Measurements from ENCODE around the gene CTTNBP2.

CTTNBP2 gene

DNA sequence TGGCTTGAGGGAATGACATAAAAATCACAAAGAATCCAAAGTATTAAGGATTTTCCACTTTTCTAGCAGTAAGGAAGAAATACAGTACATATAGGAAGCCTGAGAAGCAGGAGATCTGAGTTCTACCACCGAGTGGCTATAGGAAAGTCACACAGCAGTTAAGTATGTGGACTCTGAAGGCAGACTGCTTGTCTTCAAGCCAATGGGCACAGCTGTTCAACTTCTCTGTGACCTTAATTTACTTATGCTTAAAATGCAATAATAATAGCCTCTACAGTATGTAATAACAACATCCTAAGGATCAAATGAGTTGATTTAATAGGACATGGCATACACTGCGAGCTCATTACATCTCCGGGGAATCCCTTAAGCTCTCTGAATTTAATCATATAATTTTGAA, 68.0 kb downstream of the CTTNBP2 start:
- Histone ChIP-seq H3K27ac (ENCODE audit: low read depth, low read length) (no peak overlapping the region), H3K9me3 (ENCODE audit: insufficient read depth, low read depth, low read length) (no peaks in the 10 kb centered on the region), H3K79me1 (ENCODE audit: low read length) (peaks cover 3% of the 10 kb centered on the region)

DNA sequence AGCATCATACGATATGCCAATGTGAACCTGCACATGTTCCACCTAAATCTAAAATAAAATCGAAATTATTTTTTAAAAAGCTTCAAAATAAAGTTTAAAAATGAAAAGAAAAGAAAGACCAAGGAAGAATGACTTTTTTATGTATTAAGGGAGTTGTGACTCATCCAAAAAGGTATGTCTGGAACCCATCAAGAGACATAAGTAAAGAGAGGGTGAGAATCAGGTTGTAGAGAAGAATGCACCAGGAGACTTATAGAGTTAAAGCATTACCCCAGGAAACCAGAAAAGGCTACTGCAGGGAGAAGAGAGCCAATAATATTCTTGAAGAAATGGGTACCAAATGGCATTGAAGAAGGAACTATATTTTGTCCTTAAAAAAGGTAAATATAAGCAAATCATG, 69.8 kb downstream of the CTTNBP2 start:
- H3K4me3 ChIP-seq (ENCODE audit: low read depth, low read length) = no peak overlapping the region
- H3K18ac ChIP-seq (ENCODE audit: low read length) = no peak overlapping the region
- H3K4ac ChIP-seq (ENCODE audit: low read depth, low read length) = no peak overlapping the region
- no peak for DNase-seq
- H2BK120ac ChIP-seq (ENCODE audit: insufficient read depth, low read length, poor library complexity) = no peak overlapping the region
- no peak overlapping the region for H4K8ac ChIP-seq (ENCODE audit: low read depth, low read length)
- no peak overlapping the region for H3K23ac ChIP-seq (ENCODE audit: low read length)
- no peak overlapping the region for H3K4me2 ChIP-seq (ENCODE audit: low read length)
- no peak overlapping the region for H4K91ac ChIP-seq (ENCODE audit: low read depth, low read length)
- no peaks in the 10 kb centered on the region for H3K9me3 ChIP-seq (ENCODE audit: insufficient read depth, low read depth, low read length)
- no peak overlapping the region for H2AK5ac ChIP-seq (ENCODE audit: low read length)
- no peak overlapping the region for H2AFZ ChIP-seq (ENCODE audit: insufficient read depth, low read length, poor library complexity)
- peaks cover 3 to 6% of the 10 kb centered on the region in 2 experiments for H3K4me1 ChIP-seq (ENCODE audit: control insufficient read depth in 1 of 2, insufficient read depth in 2 of 2, low read length in 2 of 2)
- peak overlapping the region; percentile 70 for H3K27ac ChIP-seq (ENCODE audit: low read depth, low read length)
- H4K12ac ChIP-seq (ENCODE audit: low read depth, low read length) = no peak overlapping the region
- peaks cover 2% of the 10 kb centered on the region in 2 experiments for H3K36me3 ChIP-seq (ENCODE audit: control insufficient read depth in 1 of 2, insufficient read depth in 2 of 2, low read length in 2 of 2)
- no peak overlapping the region for H3K9ac ChIP-seq (ENCODE audit: low read length)
- peaks cover 3% of the 10 kb centered on the region for H3K79me1 ChIP-seq (ENCODE audit: low read length)
- no peak overlapping the region for H2BK12ac ChIP-seq (ENCODE audit: low read length)
- H2BK5ac ChIP-seq (ENCODE audit: low read depth, low read length, poor library complexity) = no peak overlapping the region
- H3K14ac ChIP-seq (ENCODE audit: low read length) = no peak overlapping the region
- no peaks in the 10 kb centered on the region for H3K27me3 ChIP-seq (ENCODE audit: insufficient read depth, low read length)
- H3K79me2 ChIP-seq (ENCODE audit: control insufficient read depth, insufficient read depth, low read length, poor library complexity) = no peaks in the 10 kb centered on the region
- no CpG with 5 or more reads among the region's 2 CpGs for WGBS (ENCODE audit: extremely low coverage, insufficient coverage, insufficient read length)

More for the DNA sequence above, 68.0 kb downstream of the CTTNBP2 start:
- no CpG with 5 or more reads among the region's 3 CpGs for WGBS (ENCODE audit: extremely low coverage, insufficient coverage, insufficient read length)
- no peak overlapping the region for H2BK5ac ChIP-seq (ENCODE audit: low read depth, low read length, poor library complexity)
- H2AK5ac ChIP-seq (ENCODE audit: low read length) = no peak overlapping the region
- H3K4me2 ChIP-seq (ENCODE audit: low read length) = no peak overlapping the region
- H4K8ac ChIP-seq (ENCODE audit: low read depth, low read length) = no peak overlapping the region
- H3K79me2 ChIP-seq (ENCODE audit: control insufficient read depth, insufficient read depth, low read length, poor library complexity) = no peaks in the 10 kb centered on the region
- H3K4me3 ChIP-seq (ENCODE audit: low read depth, low read length) = no peak overlapping the region
- no peak overlapping the region for H2BK12ac ChIP-seq (ENCODE audit: low read length)
- no peak overlapping the region for H3K4ac ChIP-seq (ENCODE audit: low read depth, low read length)
- DNase-seq = no peak
- no peak overlapping the region for H3K18ac ChIP-seq (ENCODE audit: low read length)
- no peak overlapping the region for H4K12ac ChIP-seq (ENCODE audit: low read depth, low read length)
- no peak overlapping the region for H4K91ac ChIP-seq (ENCODE audit: low read depth, low read length)
- H3K4me1 ChIP-seq (ENCODE audit: control insufficient read depth in 1 of 2, insufficient read depth in 2 of 2, low read length in 2 of 2) = peaks cover 3 to 6% of the 10 kb centered on the region in 2 experiments
- H3K36me3 ChIP-seq (ENCODE audit: control insufficient read depth in 1 of 2, insufficient read depth in 2 of 2, low read length in 2 of 2) = peaks cover 2% of the 10 kb centered on the region in 2 experiments
- H2BK120ac ChIP-seq (ENCODE audit: insufficient read depth, low read length, poor library complexity) = no peak overlapping the region
- H3K27me3 ChIP-seq (ENCODE audit: insufficient read depth, low read length) = no peaks in the 10 kb centered on the region
- H3K9ac ChIP-seq (ENCODE audit: low read length) = no peak overlapping the region
- H2AFZ ChIP-seq (ENCODE audit: insufficient read depth, low read length, poor library complexity) = no peak overlapping the region
- H3K14ac ChIP-seq (ENCODE audit: low read length) = no peak overlapping the region
- no peak overlapping the region for H3K23ac ChIP-seq (ENCODE audit: low read length)

DNA sequence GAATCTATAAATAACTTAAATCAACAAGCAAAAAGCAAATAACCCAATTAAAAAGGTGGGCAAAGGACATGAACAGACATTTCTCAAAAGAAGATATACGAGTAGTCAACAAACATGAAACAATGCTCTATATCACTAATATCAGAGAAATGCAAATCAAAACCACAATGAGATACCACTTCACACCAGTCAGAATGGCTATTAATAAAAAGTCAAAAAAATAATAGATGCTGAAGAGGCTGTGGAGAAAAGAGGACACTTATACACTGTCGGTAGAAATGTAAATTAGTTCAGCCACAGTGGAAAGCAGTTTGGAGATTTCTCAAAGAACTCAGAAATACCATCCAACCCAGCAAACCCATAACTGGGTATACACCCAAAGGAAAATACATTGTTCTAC, 70.6 kb downstream of the CTTNBP2 start:
- no peak overlapping the region for H3K4ac ChIP-seq (ENCODE audit: low read depth, low read length)
- H2AK5ac ChIP-seq (ENCODE audit: low read length) = no peak overlapping the region
- WGBS (ENCODE audit: extremely low coverage, insufficient coverage, insufficient read length) = no CpG with 5 or more reads among the region's 2 CpGs
- no peak overlapping the region for H2BK5ac ChIP-seq (ENCODE audit: low read depth, low read length, poor library complexity)
- peaks cover 3% of the 10 kb centered on the region for H3K79me1 ChIP-seq (ENCODE audit: low read length)
- no peak overlapping the region for H3K18ac ChIP-seq (ENCODE audit: low read length)
- no peak overlapping the region for H2BK12ac ChIP-seq (ENCODE audit: low read length)
- no peaks in the 10 kb centered on the region for H3K9me3 ChIP-seq (ENCODE audit: insufficient read depth, low read depth, low read length)
- H3K4me1 ChIP-seq (ENCODE audit: control insufficient read depth in 1 of 2, insufficient read depth in 2 of 2, low read length in 2 of 2) = peaks cover 3 to 6% of the 10 kb centered on the region in 2 experiments
- H3K79me2 ChIP-seq (ENCODE audit: control insufficient read depth, insufficient read depth, low read length, poor library complexity) = no peaks in the 10 kb centered on the region
- no peak overlapping the region for H2BK120ac ChIP-seq (ENCODE audit: insufficient read depth, low read length, poor library complexity)
- H4K8ac ChIP-seq (ENCODE audit: low read depth, low read length) = no peak overlapping the region
- H3K23ac ChIP-seq (ENCODE audit: low read length) = no peak overlapping the region
- no peak overlapping the region for H3K4me2 ChIP-seq (ENCODE audit: low read length)
- no peak overlapping the region for H4K91ac ChIP-seq (ENCODE audit: low read depth, low read length)
- no peak overlapping the region for H2AFZ ChIP-seq (ENCODE audit: insufficient read depth, low read length, poor library complexity)
- peak overlapping the region; percentile 70 for H3K27ac ChIP-seq (ENCODE audit: low read depth, low read length)
- H3K27me3 ChIP-seq (ENCODE audit: insufficient read depth, low read length) = no peaks in the 10 kb centered on the region
- peaks cover 0 to 2% of the 10 kb centered on the region in 2 experiments for H3K36me3 ChIP-seq (ENCODE audit: control insufficient read depth in 1 of 2, insufficient read depth in 2 of 2, low read length in 2 of 2)
- no peak overlapping the region for H3K4me3 ChIP-seq (ENCODE audit: low read depth, low read length)
- H3K9ac ChIP-seq (ENCODE audit: low read length) = no peak overlapping the region
- no peak overlapping the region for H4K12ac ChIP-seq (ENCODE audit: low read depth, low read length)
- DNase-seq = no peak
- H3K14ac ChIP-seq (ENCODE audit: low read length) = no peak overlapping the region

DNA sequence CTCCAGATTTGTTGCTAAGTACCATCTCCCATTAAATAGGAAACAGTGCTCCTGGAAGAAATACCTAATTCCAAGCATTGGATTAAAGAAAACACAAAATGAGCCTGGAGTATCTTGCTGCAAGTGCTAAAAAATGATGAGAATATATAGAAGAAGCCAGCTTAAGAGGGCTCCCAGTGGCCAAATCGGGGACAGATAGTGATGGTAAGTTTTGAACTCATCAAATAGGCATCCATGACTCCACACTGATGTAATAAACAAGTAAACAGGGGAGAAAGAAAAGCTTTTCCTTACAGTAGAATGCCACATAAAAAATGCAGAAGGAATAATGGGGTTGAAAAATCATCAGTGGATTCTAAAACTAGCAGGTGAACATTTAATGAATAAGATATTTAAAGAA, 72.4 kb downstream of the CTTNBP2 start:
- Histone ChIP-seq H3K14ac (ENCODE audit: low read length) (no peak overlapping the region), H3K9ac (ENCODE audit: low read length) (no peak overlapping the region), H3K79me1 (ENCODE audit: low read length) (peaks cover 3% of the 10 kb centered on the region), H3K27ac (ENCODE audit: low read depth, low read length) (no peak overlapping the region), H2BK12ac (ENCODE audit: low read length) (no peak overlapping the region), H3K23ac (ENCODE audit: low read length) (no peak overlapping the region), H3K36me3 (ENCODE audit: control insufficient read depth in 1 of 2, insufficient read depth in 2 of 2, low read length in 2 of 2) (peaks cover 0 to 2% of the 10 kb centered on the region in 2 experiments), H2AK5ac (ENCODE audit: low read length) (no peak overlapping the region), H3K9me3 (ENCODE audit: insufficient read depth, low read depth, low read length) (no peaks in the 10 kb centered on the region), H4K8ac (ENCODE audit: low read depth, low read length) (no peak overlapping the region), H3K4me2 (ENCODE audit: low read length) (no peak overlapping the region), H3K79me2 (ENCODE audit: control insufficient read depth, insufficient read depth, low read length, poor library complexity) (no peaks in the 10 kb centered on the region), H4K12ac (ENCODE audit: low read depth, low read length) (no peak overlapping the region), H3K27me3 (ENCODE audit: insufficient read depth, low read length) (no peaks in the 10 kb centered on the region), H2BK120ac (ENCODE audit: insufficient read depth, low read length, poor library complexity) (no peak overlapping the region), H2BK5ac (ENCODE audit: low read depth, low read length, poor library complexity) (no peak overlapping the region), H4K91ac (ENCODE audit: low read depth, low read length) (no peak overlapping the region), H3K18ac (ENCODE audit: low read length) (no peak overlapping the region), H3K4ac (ENCODE audit: low read depth, low read length) (no peak overlapping the region), H3K4me1 (ENCODE audit: control insufficient read depth in 1 of 2, insufficient read depth in 2 of 2, low read length in 2 of 2) (peaks cover 3 to 6% of the 10 kb centered on the region in 2 experiments), H3K4me3 (ENCODE audit: low read depth, low read length) (no peak overlapping the region), H2AFZ (ENCODE audit: insufficient read depth, low read length, poor library complexity) (no peak overlapping the region)
- DNase-seq = no peak
- no CpG with 5 or more reads among the region's 1 CpG for WGBS (ENCODE audit: extremely low coverage, insufficient coverage, insufficient read length)

All from trophoblast cell (in vitro differentiated cells and primary cell).